HepG2 (cell line): ENCODE results near the gene LBX1.

ENCODE experiments used
- HNF1A ChIP-seq, 2 experiments: sonication (generic) in 1 of 2; formaldehyde crosslinking in 1 of 2; IDR thresholded peaks; 2 replicates each; pipeline versions ENCODE4 v1.4.0 to v1.6.1; 2016 to 2020; ENCODE audit warnings: borderline replicate concordance in 1 of 2, low read depth in 1 of 2, mild to moderate bottlenecking in 1 of 2, missing genetic modification reagents in 1 of 2
- SALL1 ChIP-seq: sonication (generic); formaldehyde crosslinking; IDR thresholded peaks from 2 replicates; pipeline ENCODE4 v1.8.0; 2022; ENCODE audit warnings: mild to moderate bottlenecking, missing genetic modification reagents
- SRF ChIP-seq: IDR thresholded peaks from 2 replicates; pipeline ENCODE4 v1.6.1; 2011; ENCODE audit warnings: mild to moderate bottlenecking, low read depth, low read length, moderate library complexity
- ZNF234 ChIP-seq: sonication (generic); formaldehyde crosslinking; conservative IDR thresholded peaks from 2 replicates; pipeline ENCODE4 v1.5.1; 2020; ENCODE audit warnings: mild to moderate bottlenecking, missing genetic modification reagents

- TF ChIP-seq HNF1A (IDR thresholded peaks at IDR 0.05; ENCODE audit: low read depth) = no peak
- TF ChIP-seq HNF1A (CRISPR knock-in tag; IDR thresholded peaks at IDR 0.05; ENCODE audit: borderline replicate concordance) = no peak
- TF ChIP-seq SRF = no peak
- no peak for TF ChIP-seq SALL1 (CRISPR knock-in tag)
- TF ChIP-seq ZNF234 (CRISPR knock-in tag) = no peak
These were observed 9.9 kb downstream of the LBX1 start for GRCh38 chr10:101219139-101219945.
